Omental fat pad (tissue), 4 donors: ENCODE data around the gene CLDN6. TPM values are rescaled to one million over a fixed set of nuclear protein-coding genes. Genes with fewer than 3 reads are reported as not detected.

Experiments
- ATAC-seq: fragments of 150-250 bp; one replicate; pipeline ENCODE4 v1.9.1; 2016; ENCODE audit warnings: mild to moderate bottlenecking, moderate library complexity; ENCODE audit not compliant: low FRiP score
- DNase-seq: peaks from one replicate; pipeline ENCODE4 v3.0.0-alpha.2; 2019; ENCODE audit warnings: low spot score
- total RNA-seq, 4 donors: library from RNA; depleted of rRNA; stranded (reverse); fragments of >200 nt; gene quantifications; one replicate each; pipeline ENCODE4 v1.1.0, GENCODE V29; 2016
- TF ChIP-seq, protein P1 (sequence below), 3 donors: fragments of 450-650 bp; IDR thresholded peaks; one replicate each; pipeline ENCODE4 v1.5.1; 2016 to 2017; ENCODE audit warnings: antibody characterized with exemption in 3 of 3, mild to moderate bottlenecking in 3 of 3, moderate library complexity in 2 of 3

CLDN6 gene
- total RNA-seq, 4 donors from 2014 or later, result not detected

DNA sequence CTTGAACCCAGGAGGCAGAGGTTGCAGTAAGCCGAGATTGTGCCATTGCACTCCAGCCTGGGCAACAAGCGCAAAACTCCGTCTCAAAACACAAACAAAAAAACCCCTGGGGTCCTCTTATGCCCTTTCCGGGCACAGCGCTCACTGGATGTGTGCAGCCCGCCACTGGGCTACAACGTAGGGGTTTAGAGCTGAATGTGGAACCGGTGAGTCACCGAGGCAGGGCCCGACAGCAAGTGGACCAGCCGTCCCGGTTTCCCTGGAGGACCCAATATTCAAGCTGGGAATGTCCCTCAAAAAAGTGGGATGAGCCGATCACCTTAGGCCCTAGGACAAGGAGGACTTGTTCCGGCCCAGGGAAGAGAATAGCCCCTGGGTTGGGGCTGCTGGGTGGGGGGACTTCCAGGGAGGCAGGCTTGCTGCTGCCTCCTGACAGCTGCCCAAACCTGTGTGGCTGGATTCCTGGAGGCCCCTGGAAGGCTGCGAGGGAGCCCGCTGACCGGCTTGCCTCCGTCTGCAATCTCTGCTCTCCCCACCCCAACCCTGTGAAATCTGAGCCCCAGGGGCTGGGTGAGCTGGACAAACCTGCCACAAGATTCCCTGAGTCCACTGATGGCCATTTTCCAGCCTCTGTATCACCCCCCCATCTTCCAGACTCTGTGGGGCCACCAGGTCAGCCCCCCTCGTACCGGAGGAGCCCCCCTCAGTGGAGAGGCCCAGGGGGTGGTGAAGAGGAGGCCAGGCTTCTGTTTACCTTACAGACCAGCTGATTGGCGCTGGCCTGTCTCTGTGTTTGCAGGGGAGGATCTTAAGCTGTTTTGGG lies 8.2 kb downstream of the CLDN6 start:
- ATAC-seq, result no peak
- DNase-seq, result no peak
- TF ChIP-seq, protein P1, sequence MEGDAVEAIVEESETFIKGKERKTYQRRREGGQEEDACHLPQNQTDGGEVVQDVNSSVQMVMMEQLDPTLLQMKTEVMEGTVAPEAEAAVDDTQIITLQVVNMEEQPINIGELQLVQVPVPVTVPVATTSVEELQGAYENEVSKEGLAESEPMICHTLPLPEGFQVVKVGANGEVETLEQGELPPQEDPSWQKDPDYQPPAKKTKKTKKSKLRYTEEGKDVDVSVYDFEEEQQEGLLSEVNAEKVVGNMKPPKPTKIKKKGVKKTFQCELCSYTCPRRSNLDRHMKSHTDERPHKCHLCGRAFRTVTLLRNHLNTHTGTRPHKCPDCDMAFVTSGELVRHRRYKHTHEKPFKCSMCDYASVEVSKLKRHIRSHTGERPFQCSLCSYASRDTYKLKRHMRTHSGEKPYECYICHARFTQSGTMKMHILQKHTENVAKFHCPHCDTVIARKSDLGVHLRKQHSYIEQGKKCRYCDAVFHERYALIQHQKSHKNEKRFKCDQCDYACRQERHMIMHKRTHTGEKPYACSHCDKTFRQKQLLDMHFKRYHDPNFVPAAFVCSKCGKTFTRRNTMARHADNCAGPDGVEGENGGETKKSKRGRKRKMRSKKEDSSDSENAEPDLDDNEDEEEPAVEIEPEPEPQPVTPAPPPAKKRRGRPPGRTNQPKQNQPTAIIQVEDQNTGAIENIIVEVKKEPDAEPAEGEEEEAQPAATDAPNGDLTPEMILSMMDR (IDR thresholded peaks at IDR 0.05), result no peak

DNA sequence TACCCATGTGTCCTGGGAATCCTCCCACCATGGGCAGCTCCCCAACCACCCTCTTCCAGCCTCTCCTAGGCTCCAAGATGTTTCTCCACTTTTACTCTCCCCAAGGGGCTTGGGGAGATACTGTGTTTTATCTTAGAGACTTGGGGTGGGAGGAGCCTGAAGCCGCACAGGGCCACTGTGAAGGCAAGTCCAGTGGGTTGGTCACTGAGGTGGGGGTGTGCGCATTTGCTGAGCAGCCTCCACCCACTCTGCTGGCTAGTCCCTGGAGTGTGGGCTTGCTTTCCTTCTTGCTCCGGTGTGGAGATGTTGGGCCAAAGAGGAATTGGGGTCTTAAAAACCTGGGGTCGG lies 9.3 kb downstream of the CLDN6 start:
- DNase-seq (no peak), ATAC-seq (no peak)
- TF ChIP-seq, protein P1 (IDR thresholded peaks at IDR 0.05), result no peak

DNA sequence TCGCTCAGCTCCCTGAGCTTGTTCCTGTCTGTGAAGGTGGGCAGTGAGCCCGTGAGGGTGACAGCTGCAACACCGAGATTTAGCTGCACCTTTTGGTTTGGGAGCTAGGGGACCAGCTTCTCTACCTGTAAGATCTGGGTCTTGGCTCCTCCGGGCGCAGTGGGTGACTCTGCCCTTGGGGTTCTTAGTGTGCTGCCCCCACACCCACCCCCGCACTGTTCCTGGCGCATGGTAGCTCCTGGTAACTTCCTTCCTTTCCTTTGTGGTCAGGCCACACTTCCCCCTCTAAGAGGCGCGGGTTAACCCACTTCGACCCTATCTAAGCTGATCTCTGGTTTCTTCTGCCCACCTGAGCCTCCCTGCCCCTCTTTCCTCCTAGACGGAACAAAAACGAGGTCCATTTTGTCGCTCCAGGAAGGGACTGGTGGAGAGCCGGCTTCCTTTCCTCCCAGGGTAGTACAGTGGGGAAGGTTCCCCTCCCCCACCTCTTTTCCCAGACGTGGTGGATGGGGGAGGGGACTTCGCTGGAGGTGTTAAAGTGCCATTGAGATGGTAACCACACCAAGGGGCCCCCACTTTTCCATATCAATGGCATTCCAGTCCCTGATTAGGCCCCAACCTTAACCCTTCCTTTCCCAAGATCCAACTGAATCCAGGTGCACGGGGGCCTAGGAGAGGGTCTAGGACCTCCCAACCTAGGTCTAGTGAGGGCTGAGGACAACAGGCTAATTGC lies 9.9 kb downstream of the CLDN6 start:
- TF ChIP-seq, protein P1 (IDR thresholded peaks at IDR 0.05), result no peak
- DNase-seq (no peak), ATAC-seq (no peak)

DNA sequence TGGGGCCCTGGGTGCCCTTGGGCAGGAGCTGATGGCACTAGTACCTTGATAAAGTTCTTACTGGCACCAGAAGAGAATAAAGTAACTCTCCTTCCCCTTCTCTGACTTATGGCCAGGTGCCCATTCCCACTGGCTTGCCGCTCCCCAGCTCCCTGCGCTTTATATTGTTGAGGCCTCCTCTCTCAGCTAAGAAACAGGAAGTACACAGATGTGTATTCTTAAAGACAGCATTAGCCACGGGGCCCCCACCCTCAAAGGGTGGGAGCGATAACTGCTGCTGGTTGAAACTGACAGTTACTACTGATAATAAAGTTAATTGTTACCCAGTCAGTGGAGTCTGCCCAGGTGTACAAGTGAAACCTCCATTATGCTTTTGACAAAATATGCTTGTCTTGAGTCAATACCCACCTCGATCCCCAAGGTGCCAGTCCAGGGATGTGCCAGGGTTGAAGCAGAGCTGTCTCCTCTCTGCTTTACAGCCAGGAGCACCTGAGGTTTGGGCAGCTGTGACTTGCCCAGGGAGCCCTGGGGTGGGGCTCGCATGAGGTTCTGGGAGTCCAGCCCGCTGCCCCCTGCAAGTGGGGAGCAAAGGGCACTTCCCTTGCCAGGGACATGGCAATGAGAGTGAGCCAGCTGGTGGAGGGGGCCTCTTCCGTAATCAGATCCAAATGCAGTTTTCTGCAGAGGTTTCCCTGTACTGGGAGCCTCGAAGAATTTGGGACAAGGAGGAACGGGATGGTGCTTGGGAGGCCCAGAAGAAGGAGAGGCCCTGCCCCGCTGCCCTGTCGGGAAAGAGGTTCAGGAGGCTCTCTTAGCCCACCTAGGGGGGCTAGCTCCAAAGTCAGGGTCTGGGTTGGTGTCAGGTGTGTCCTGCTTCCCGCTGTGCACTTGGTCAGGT lies 10.7 kb downstream of the CLDN6 start:
- TF ChIP-seq, protein P1 (IDR thresholded peaks at IDR 0.05), result no peak
- no peak for ATAC-seq
- DNase-seq, result no peak

DNA sequence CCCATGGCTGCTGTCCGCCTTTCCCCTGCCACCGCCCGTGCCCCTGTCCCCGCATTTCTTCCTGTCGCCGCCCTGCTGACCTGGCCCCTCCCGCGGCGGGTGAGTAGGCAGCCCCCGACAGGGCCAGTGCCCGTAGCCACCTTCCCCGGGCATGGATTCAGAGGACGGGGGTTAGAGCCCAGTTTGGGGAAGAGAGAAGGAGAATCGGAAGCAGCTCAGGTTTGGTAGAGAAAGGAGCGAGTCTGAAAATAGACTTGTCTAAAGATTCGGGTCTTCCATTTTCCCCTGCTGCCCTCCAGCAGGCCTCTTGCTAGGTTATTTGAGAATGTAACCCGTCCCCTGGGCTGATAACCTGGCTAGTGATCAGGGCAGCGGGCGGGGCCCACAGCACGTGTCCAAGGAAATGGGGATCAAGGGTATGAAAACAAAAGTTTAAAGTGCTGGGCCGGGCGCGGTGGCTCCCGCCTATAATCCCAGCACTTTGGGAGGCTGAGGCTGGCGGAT lies 13.2 kb downstream of the CLDN6 start:
- DNase-seq, result no peak
- ATAC-seq, result no peak
- TF ChIP-seq, protein P1 (IDR thresholded peaks at IDR 0.05), result no peak

DNA sequence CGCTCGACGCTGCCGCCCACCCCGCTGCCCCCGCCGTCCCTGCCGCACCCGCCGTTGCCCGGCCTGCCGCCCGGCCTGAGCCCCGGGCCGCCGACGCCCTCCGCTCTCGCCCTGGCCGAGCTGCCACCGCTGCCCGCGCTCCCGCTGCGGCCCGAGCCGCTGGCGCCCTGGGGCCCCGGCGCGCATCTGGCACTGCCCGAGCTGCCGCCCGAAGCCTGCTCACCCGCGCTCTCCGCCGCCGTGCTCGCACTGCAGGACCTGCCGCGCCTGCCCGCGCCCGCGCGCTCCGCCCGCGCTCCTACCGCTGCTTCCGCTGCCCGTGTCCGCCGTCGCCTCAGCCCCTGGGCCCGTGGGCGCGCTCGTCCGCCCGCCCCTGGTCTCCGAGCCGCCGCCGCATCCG lies 13.7 kb downstream of the CLDN6 start:
- DNase-seq (no peak), ATAC-seq (peak; percentile 37)
- TF ChIP-seq, protein P1 (IDR thresholded peaks at IDR 0.05), result no peak
